Measurements from ENCODE around the gene NPAS4. TPM values are rescaled to one million over a fixed set of nuclear protein-coding genes. Genes with fewer than 3 reads are reported as not detected.

The NPAS4 gene
- polyA plus RNA-seq, 2 of the 4 experiments (the other 2 are of a cell fraction): 0.03 TPM; not detected in 1

- TF ChIP-seq ELK1 (IDR thresholded peaks at IDR 0.05; ENCODE audit: low read depth, low read length) (no peak), TFCP2L1 (CRISPR knock-in tag; IDR thresholded peaks at IDR 0.05) (no peak), EHMT2 (IDR thresholded peaks at IDR 0.05; ENCODE audit: low read depth) (no peak)
- Histone ChIP-seq H3K4me3 (no peak overlapping the region), H3K4me2 (no peak overlapping the region), H3K9me3 (no peaks in the 10 kb centered on the region), H3K4me1 (no peaks in the 10 kb centered on the region), H3K27ac (no peak overlapping the region)
- ChIA-PET CTCF (interaction anchor here (1.0 to 1.1 kb wide), 2 partner anchors 34 to 43 kb away, joined by 3 read pairs; no protein-coding TSS in a partner anchor), POLR2A (no interaction called here)
- ATAC-seq (no peak), FAIRE-seq (no peak), DNase-seq (ENCODE audit: low read depth in 1 of 2, low spot score in 1 of 2) (no peak)
- 76% methylated on average over 6 of the region's 20 CpGs for WGBS (ENCODE audit: missing lambda C conversion rate)
Measured at GRCh38 chr11:66473608-66474515, 53.0 kb downstream of the NPAS4 start.

GRCh38 chr11:66475349-66476172 is 54.7 kb downstream of the NPAS4 start:
- H3K4me1 ChIP-seq: no peaks in the 10 kb centered on the region
- no peak for DNase-seq (ENCODE audit: low read depth in 1 of 2, low spot score in 1 of 2)
- no peak overlapping the region for H3K4me2 ChIP-seq
- no peak overlapping the region for H3K4me3 ChIP-seq
- ChIA-PET CTCF (interaction anchor here (0.6 to 5.9 kb wide), 2 partner anchors 67 to 749 kb away, joined by 3 to 46 read pairs; no protein-coding TSS in a partner anchor), POLR2A (no interaction called here)
- H3K27ac ChIP-seq: no peak overlapping the region
- FAIRE-seq: no peak
- ATAC-seq: no peak
- TF ChIP-seq NR3C1 (IDR thresholded peaks at IDR 0.05) (no peak), RAD21 (conservative IDR thresholded peaks at IDR 0.05 in 1 of 2, IDR thresholded peaks at IDR 0.05 in 1 of 2) (no peak), PHF8 (IDR thresholded peaks at IDR 0.05; ENCODE audit: borderline replicate concordance, low read depth) (no peak), SREBF2 (IDR thresholded peaks at IDR 0.05) (no peak), NFE2L2 (conservative IDR thresholded peaks at IDR 0.05; ENCODE audit: low read length) (no peak), USF2 (IDR thresholded peaks at IDR 0.05) (no peak), RCOR1 (IDR thresholded peaks at IDR 0.05; ENCODE audit: low read depth, low read length) (no peak), HOXB5 (CRISPR knock-in tag; IDR thresholded peaks at IDR 0.05) (no peak), HES2 (IDR thresholded peaks at IDR 0.05) (no peak), EHF (CRISPR knock-in tag; IDR thresholded peaks at IDR 0.05) (no peak), JUNB (IDR thresholded peaks at IDR 0.05) (no peak), EHMT2 (IDR thresholded peaks at IDR 0.05; ENCODE audit: low read depth) (no peak), MAZ (IDR thresholded peaks at IDR 0.05; ENCODE audit: borderline replicate concordance, low read depth, low read length) (no peak), MAFK (IDR thresholded peaks at IDR 0.05; ENCODE audit: partially characterized antibody) (no peak), NPAS2 (CRISPR knock-in tag; IDR thresholded peaks at IDR 0.05; ENCODE audit: borderline replicate concordance) (no peak)
- WGBS (ENCODE audit: missing lambda C conversion rate): 89% methylated on average over 17 of the region's 44 CpGs
- no peaks in the 10 kb centered on the region for H3K9me3 ChIP-seq

Small RNAs within 50 kb of the gene (small RNA-seq; reads per million reads assigned to genes)
- gene RF00017: 0 reads per million in 6 experiments
- gene RF00416: 0 reads per million in 6 experiments
- gene RNU1-84P: 0 to 10.7 (median 0.14) reads per million in 6 experiments

Other genes with a start within 250 kb of the NPAS4 start
- gene KLC2, start 163.3 kb upstream of the NPAS4 start, polyA plus RNA-seq (2011; rRNA removed): 13.7 and 13.8 TPM in 2 replicates
- 35.1 to 35.8 TPM (median 35.2 TPM) in 3 replicates for gene KLC2, start 163.3 kb upstream of the NPAS4 start, polyA plus RNA-seq (2017; fragmentation: RNase III; extraction: RNeasy Plus Mini Kit Qiagen cat#74134 plus additional on column Dnase treatment)
- 87.8 and 104 TPM in 2 replicates for gene RAB1B, start 152.4 kb upstream of the NPAS4 start, polyA plus RNA-seq (2011; rRNA removed)
- gene RAB1B, start 152.4 kb upstream of the NPAS4 start, polyA plus RNA-seq (2017; fragmentation: RNase III; extraction: RNeasy Plus Mini Kit Qiagen cat#74134 plus additional on column Dnase treatment): 141 to 149 TPM (median 147 TPM) in 3 replicates
- gene CNIH2, start 142.9 kb upstream of the NPAS4 start, polyA plus RNA-seq (2011; rRNA removed): 0.95 and 0.98 TPM in 2 replicates
- 1.1 to 1.5 TPM (median 1.3 TPM) in 3 replicates for gene CNIH2, start 142.9 kb upstream of the NPAS4 start, polyA plus RNA-seq (2017; fragmentation: RNase III; extraction: RNeasy Plus Mini Kit Qiagen cat#74134 plus additional on column Dnase treatment)
- gene YIF1A, start 131.9 kb upstream of the NPAS4 start, polyA plus RNA-seq (2011; rRNA removed): 99.7 and 132 TPM in 2 replicates
- gene YIF1A, start 131.9 kb upstream of the NPAS4 start, polyA plus RNA-seq (2017; fragmentation: RNase III; extraction: RNeasy Plus Mini Kit Qiagen cat#74134 plus additional on column Dnase treatment): 79.7 to 91.3 TPM (median 82.0 TPM) in 3 replicates
- gene TMEM151A, start 129.1 kb upstream of the NPAS4 start, polyA plus RNA-seq (2011; rRNA removed): 0.44 and 0.62 TPM in 2 replicates
- 1.3 to 1.8 TPM (median 1.6 TPM) in 3 replicates for gene TMEM151A, start 129.1 kb upstream of the NPAS4 start, polyA plus RNA-seq (2017; fragmentation: RNase III; extraction: RNeasy Plus Mini Kit Qiagen cat#74134 plus additional on column Dnase treatment)
- 0.03 TPM in 1 of 2 replicates, not detected in the other for gene CD248, start 104.0 kb upstream of the NPAS4 start, polyA plus RNA-seq (2011; rRNA removed)
- not detected in 3 replicates for gene CD248, start 104.0 kb upstream of the NPAS4 start, polyA plus RNA-seq (2017; fragmentation: RNase III; extraction: RNeasy Plus Mini Kit Qiagen cat#74134 plus additional on column Dnase treatment)
- 2.0 and 2.3 TPM in 2 replicates for gene RIN1, start 84.6 kb upstream of the NPAS4 start, polyA plus RNA-seq (2011; rRNA removed)
- gene RIN1, start 84.6 kb upstream of the NPAS4 start, polyA plus RNA-seq (2017; fragmentation: RNase III; extraction: RNeasy Plus Mini Kit Qiagen cat#74134 plus additional on column Dnase treatment): 9.3 to 10.6 TPM (median 9.7 TPM) in 3 replicates
- 47.4 and 56.2 TPM in 2 replicates for gene BRMS1, start 75.9 kb upstream of the NPAS4 start, polyA plus RNA-seq (2011; rRNA removed)
- gene BRMS1, start 75.9 kb upstream of the NPAS4 start, polyA plus RNA-seq (2017; fragmentation: RNase III; extraction: RNeasy Plus Mini Kit Qiagen cat#74134 plus additional on column Dnase treatment): 87.5 to 90.8 TPM (median 89.9 TPM) in 3 replicates
- 11.0 and 12.2 TPM in 2 replicates for gene B4GAT1, start 73.4 kb upstream of the NPAS4 start, polyA plus RNA-seq (2011; rRNA removed)
- gene B4GAT1, start 73.4 kb upstream of the NPAS4 start, polyA plus RNA-seq (2017; fragmentation: RNase III; extraction: RNeasy Plus Mini Kit Qiagen cat#74134 plus additional on column Dnase treatment): 15.3 to 18.7 TPM (median 18.0 TPM) in 3 replicates
- 2.6 and 3.9 TPM in 2 replicates for gene SLC29A2, start 49.3 kb upstream of the NPAS4 start, polyA plus RNA-seq (2011; rRNA removed)
- 4.3 to 7.6 TPM (median 6.4 TPM) in 3 replicates for gene SLC29A2, start 49.3 kb upstream of the NPAS4 start, polyA plus RNA-seq (2017; fragmentation: RNase III; extraction: RNeasy Plus Mini Kit Qiagen cat#74134 plus additional on column Dnase treatment)
- gene MRPL11, start 17.8 kb downstream of the NPAS4 start, polyA plus RNA-seq (2011; rRNA removed): 62.9 and 70.1 TPM in 2 replicates
- 71.9 to 73.8 TPM (median 73.5 TPM) in 3 replicates for gene MRPL11, start 17.8 kb downstream of the NPAS4 start, polyA plus RNA-seq (2017; fragmentation: RNase III; extraction: RNeasy Plus Mini Kit Qiagen cat#74134 plus additional on column Dnase treatment)
- gene PELI3, start 45.9 kb downstream of the NPAS4 start, polyA plus RNA-seq (2011; rRNA removed): 2.3 and 2.7 TPM in 2 replicates
- gene PELI3, start 45.9 kb downstream of the NPAS4 start, polyA plus RNA-seq (2017; fragmentation: RNase III; extraction: RNeasy Plus Mini Kit Qiagen cat#74134 plus additional on column Dnase treatment): 4.4 to 5.7 TPM (median 5.6 TPM) in 3 replicates
- 52.2 TPM in 2 replicates for gene DPP3, start 59.4 kb downstream of the NPAS4 start, polyA plus RNA-seq (2011; rRNA removed)
- 70.5 to 71.7 TPM (median 71.1 TPM) in 3 replicates for gene DPP3, start 59.4 kb downstream of the NPAS4 start, polyA plus RNA-seq (2017; fragmentation: RNase III; extraction: RNeasy Plus Mini Kit Qiagen cat#74134 plus additional on column Dnase treatment)
- gene BBS1, start 89.6 kb downstream of the NPAS4 start, polyA plus RNA-seq (2011; rRNA removed): 12.5 and 14.7 TPM in 2 replicates
- 10.9 to 13.4 TPM (median 12.5 TPM) in 3 replicates for gene BBS1, start 89.6 kb downstream of the NPAS4 start, polyA plus RNA-seq (2017; fragmentation: RNase III; extraction: RNeasy Plus Mini Kit Qiagen cat#74134 plus additional on column Dnase treatment)
- 8.4 and 8.6 TPM in 2 replicates for gene ZDHHC24, start 125.0 kb downstream of the NPAS4 start, polyA plus RNA-seq (2011; rRNA removed)
- gene ZDHHC24, start 125.0 kb downstream of the NPAS4 start, polyA plus RNA-seq (2017; fragmentation: RNase III; extraction: RNeasy Plus Mini Kit Qiagen cat#74134 plus additional on column Dnase treatment): 6.8 to 9.3 TPM (median 8.7 TPM) in 3 replicates
- 0.03 TPM in 1 of 2 replicates, not detected in the other for gene ACTN3, start 125.9 kb downstream of the NPAS4 start, polyA plus RNA-seq (2011; rRNA removed)
- gene ACTN3, start 125.9 kb downstream of the NPAS4 start, polyA plus RNA-seq (2017; fragmentation: RNase III; extraction: RNeasy Plus Mini Kit Qiagen cat#74134 plus additional on column Dnase treatment): not detected in 3 replicates
- gene CTSF, start 147.6 kb downstream of the NPAS4 start, polyA plus RNA-seq (2011; rRNA removed): 19.2 and 29.1 TPM in 2 replicates
- 23.0 to 32.1 TPM (median 29.8 TPM) in 3 replicates for gene CTSF, start 147.6 kb downstream of the NPAS4 start, polyA plus RNA-seq (2017; fragmentation: RNase III; extraction: RNeasy Plus Mini Kit Qiagen cat#74134 plus additional on column Dnase treatment)
- gene CCDC87, start 172.0 kb downstream of the NPAS4 start, polyA plus RNA-seq (2011; rRNA removed): 0.47 and 0.54 TPM in 2 replicates
- 0.56 to 0.68 TPM (median 0.65 TPM) in 3 replicates for gene CCDC87, start 172.0 kb downstream of the NPAS4 start, polyA plus RNA-seq (2017; fragmentation: RNase III; extraction: RNeasy Plus Mini Kit Qiagen cat#74134 plus additional on column Dnase treatment)
- gene CCS, start 172.2 kb downstream of the NPAS4 start, polyA plus RNA-seq (2011; rRNA removed): 17.2 and 18.3 TPM in 2 replicates
- gene CCS, start 172.2 kb downstream of the NPAS4 start, polyA plus RNA-seq (2017; fragmentation: RNase III; extraction: RNeasy Plus Mini Kit Qiagen cat#74134 plus additional on column Dnase treatment): 40.3 to 48.2 TPM (median 46.5 TPM) in 3 replicates
- gene RBM14, start 195.6 kb downstream of the NPAS4 start, polyA plus RNA-seq (2011; rRNA removed): 33.0 and 38.0 TPM in 2 replicates
- 99.7 to 103 TPM (median 102 TPM) in 3 replicates for gene RBM14, start 195.6 kb downstream of the NPAS4 start, polyA plus RNA-seq (2017; fragmentation: RNase III; extraction: RNeasy Plus Mini Kit Qiagen cat#74134 plus additional on column Dnase treatment)
- 190 and 264 TPM in 2 replicates for gene RBM4, start 217.7 kb downstream of the NPAS4 start, polyA plus RNA-seq (2011; rRNA removed)
- gene RBM4, start 217.7 kb downstream of the NPAS4 start, polyA plus RNA-seq (2017; fragmentation: RNase III; extraction: RNeasy Plus Mini Kit Qiagen cat#74134 plus additional on column Dnase treatment): 164 to 171 TPM (median 168 TPM) in 3 replicates